IPS-11a (cell line): ENCODE measurements around the gene GTF2IRD1.
A peak's percentile ranks its signal among the peaks of the same experiment; 100 is the strongest.
"Not testable (repeated sequence)": the region's sequence is repeated elsewhere in the genome, so short reads cannot be mapped to it uniquely, and the experiment has no call there.

Experiments used
- H3K4me3 ChIP-seq: one replicate; pipeline ENCODE4 v1.5.1; 2013; ENCODE audit warnings: low read depth, low read length, control low read depth

GTF2IRD1 gene

GRCh38 chr7:74633451-74633921 is 179.8 kb downstream of the GTF2IRD1 start:
- H3K4me3 ChIP-seq = no peak overlapping the region

DNA sequence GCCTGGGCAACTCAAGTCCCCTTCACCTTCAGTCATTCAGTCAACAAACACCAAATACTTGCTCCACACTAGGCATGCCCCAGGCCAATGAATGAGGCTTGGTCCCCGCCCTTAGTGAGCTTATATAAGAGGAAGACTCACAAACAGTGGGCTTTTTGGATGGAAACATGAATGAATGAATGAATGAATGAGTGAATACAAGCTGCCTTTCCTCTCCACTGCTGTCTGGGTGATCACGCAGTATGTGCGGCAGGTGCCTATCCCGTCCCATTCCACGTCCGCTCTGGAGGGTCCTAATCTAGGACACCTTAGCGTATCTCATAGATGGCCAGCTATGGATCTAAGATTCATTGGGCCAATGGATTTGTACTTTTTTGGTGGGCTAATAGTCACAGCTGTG is 184.0 kb downstream of the GTF2IRD1 start:
- no peak overlapping the region for H3K4me3 ChIP-seq

- H3K4me3 ChIP-seq = not testable (repeated sequence)
These were observed 196.3 kb downstream of the GTF2IRD1 start for GRCh38 chr7:74650055-74650454.

DNA sequence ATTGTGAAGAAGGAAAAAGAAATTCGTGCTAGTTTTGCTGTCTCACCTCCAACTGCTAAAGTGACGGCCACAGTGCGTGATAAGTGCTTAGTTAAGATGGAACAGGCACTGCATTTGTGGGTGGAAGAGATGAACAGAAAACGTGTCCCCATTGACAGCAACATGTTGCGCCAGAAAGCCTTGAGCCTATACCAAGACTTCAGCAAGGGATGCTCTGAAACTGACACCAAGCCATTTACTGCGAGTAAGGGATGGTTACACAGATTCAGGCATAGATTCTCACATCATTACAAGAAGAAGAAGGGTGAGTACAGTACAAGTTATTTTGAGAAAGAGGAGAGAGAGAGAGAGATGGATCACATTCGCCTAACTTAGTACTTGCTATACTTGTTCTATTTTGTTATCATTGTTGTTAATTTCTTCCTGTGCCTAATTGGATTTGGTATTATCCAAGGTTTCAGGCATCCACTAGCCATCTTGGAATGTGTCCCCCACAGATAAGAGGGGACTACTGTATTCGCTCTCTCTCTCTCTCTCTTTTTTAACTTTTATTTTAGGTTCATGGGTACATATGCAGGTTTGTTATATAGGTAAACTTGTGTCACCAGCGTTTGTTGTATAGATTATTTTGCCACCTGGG is 196.9 kb downstream of the GTF2IRD1 start:
- peak overlapping the region; percentile 18 for H3K4me3 ChIP-seq

GRCh38 chr7:74651133-74651504 is 197.4 kb downstream of the GTF2IRD1 start:
- H3K4me3 ChIP-seq = not testable (repeated sequence)
